ENCODE measurements around the gene PFKFB3.
A peak's percentile ranks its signal among the peaks of the same experiment; 100 is the strongest.
"Not testable (repeated sequence)": the region's sequence is repeated elsewhere in the genome, so short reads cannot be mapped to it uniquely, and the experiment has no call there.

PFKFB3 gene

GRCh38 chr10:6274484-6274883 lies 71.8 kb downstream of the PFKFB3 start:
- Histone ChIP-seq H3K4me1 (ENCODE audit: control insufficient read depth in 5 of 5, insufficient read depth in 5 of 5, low read length in 5 of 5) (peaks cover 4 to 14% (median 13%) of the 10 kb centered on the region in 5 donors), H3K4me3 (ENCODE audit: low read depth in 1 of 5, low read length in 5 of 5) (peak overlapping the region in 2 of 5 donors; percentile 48 to 56), H3K27ac (ENCODE audit: low read depth, low read length) (peak overlapping the region; percentile 51)

GRCh38 chr10:6275022-6275997 lies 72.6 kb downstream of the PFKFB3 start:
- Histone ChIP-seq H3K9me3 (ENCODE audit: control insufficient read depth in 5 of 5, low read length in 5 of 5) (no peaks in the 10 kb centered on the region), H3K4me1 (ENCODE audit: control insufficient read depth in 5 of 5, insufficient read depth in 5 of 5, low read length in 5 of 5) (peaks cover 4 to 14% (median 13%) of the 10 kb centered on the region in 5 donors), H3K9ac (ENCODE audit: low read length in 5 of 5) (peak overlapping the region in 4 of 5 donors; percentile 26 to 61 (median 36)), H3K27me3 (ENCODE audit: control insufficient read depth in 5 of 5, insufficient read depth in 4 of 5, low read length in 5 of 5) (peaks cover 0 to 4% (median 0%) of the 10 kb centered on the region in 5 donors), H3K4me3 (ENCODE audit: low read depth in 1 of 5, low read length in 5 of 5) (peak overlapping the region; percentile 13 to 64 (median 56)), H3K36me3 (ENCODE audit: control insufficient read depth in 5 of 5, insufficient read depth in 5 of 5, low read length in 5 of 5) (peaks cover 0 to 3% (median 0%) of the 10 kb centered on the region in 5 donors), H3K27ac (ENCODE audit: low read depth, low read length) (peak overlapping the region; percentile 51)

More at GRCh38 chr10:6274484-6274883, 71.8 kb downstream of the PFKFB3 start:
- H3K9ac ChIP-seq (ENCODE audit: low read length in 5 of 5) = peak overlapping the region in 1 of 5 donors; percentile 26
- peaks cover 0 to 4% (median 0%) of the 10 kb centered on the region in 5 donors for H3K27me3 ChIP-seq (ENCODE audit: control insufficient read depth in 5 of 5, insufficient read depth in 4 of 5, low read length in 5 of 5)
- no peaks in the 10 kb centered on the region for H3K9me3 ChIP-seq (ENCODE audit: control insufficient read depth in 5 of 5, low read length in 5 of 5)
- H3K36me3 ChIP-seq (ENCODE audit: control insufficient read depth in 5 of 5, insufficient read depth in 5 of 5, low read length in 5 of 5) = peaks cover 0 to 4% (median 0%) of the 10 kb centered on the region in 5 donors

- Histone ChIP-seq H3K4me1 (ENCODE audit: control insufficient read depth in 5 of 5, insufficient read depth in 5 of 5, low read length in 5 of 5) (peaks cover 4 to 14% (median 13%) of the 10 kb centered on the region in 5 donors), H3K27me3 (ENCODE audit: control insufficient read depth in 5 of 5, insufficient read depth in 4 of 5, low read length in 5 of 5) (peaks cover 0 to 4% (median 0%) of the 10 kb centered on the region in 5 donors), H3K4me3 (ENCODE audit: low read depth in 1 of 5, low read length in 5 of 5) (no peak overlapping the region), H3K9ac (ENCODE audit: low read length in 5 of 5) (no peak overlapping the region), H3K27ac (ENCODE audit: low read depth, low read length) (peak overlapping the region; percentile 51), H3K36me3 (ENCODE audit: control insufficient read depth in 5 of 5, insufficient read depth in 5 of 5, low read length in 5 of 5) (peaks cover 0 to 2% (median 0%) of the 10 kb centered on the region in 5 donors), H3K9me3 (ENCODE audit: control insufficient read depth in 5 of 5, low read length in 5 of 5) (no peaks in the 10 kb centered on the region)
These were observed 73.6 kb downstream of the PFKFB3 start for GRCh38 chr10:6276356-6276755.

- peaks cover 0 to 4% (median 0%) of the 10 kb centered on the region in 5 donors for H3K27me3 ChIP-seq (ENCODE audit: control insufficient read depth in 5 of 5, insufficient read depth in 4 of 5, low read length in 5 of 5)
- no peaks in the 10 kb centered on the region for H3K9me3 ChIP-seq (ENCODE audit: control insufficient read depth in 5 of 5, low read length in 5 of 5)
- H3K36me3 ChIP-seq (ENCODE audit: control insufficient read depth in 5 of 5, insufficient read depth in 5 of 5, low read length in 5 of 5) = peaks cover 0 to 4% (median 2%) of the 10 kb centered on the region in 5 donors
- H3K4me1 ChIP-seq (ENCODE audit: control insufficient read depth in 5 of 5, insufficient read depth in 5 of 5, low read length in 5 of 5) = peaks cover 4 to 14% (median 13%) of the 10 kb centered on the region in 5 donors
- H3K4me3 ChIP-seq (ENCODE audit: low read depth in 1 of 5, low read length in 5 of 5) = no peak overlapping the region
- no peak overlapping the region for H3K9ac ChIP-seq (ENCODE audit: low read length in 5 of 5)
- H3K27ac ChIP-seq (ENCODE audit: low read depth, low read length) = no peak overlapping the region
These were observed 75.9 kb downstream of the PFKFB3 start for GRCh38 chr10:6278519-6279120.

- peaks cover 0 to 4% (median 0%) of the 10 kb centered on the region in 5 donors for H3K27me3 ChIP-seq (ENCODE audit: control insufficient read depth in 5 of 5, insufficient read depth in 4 of 5, low read length in 5 of 5)
- peaks cover 4 to 13% (median 9%) of the 10 kb centered on the region in 5 donors for H3K4me1 ChIP-seq (ENCODE audit: control insufficient read depth in 5 of 5, insufficient read depth in 5 of 5, low read length in 5 of 5)
- no peak overlapping the region for H3K9ac ChIP-seq (ENCODE audit: low read length in 5 of 5)
- H3K27ac ChIP-seq (ENCODE audit: low read depth, low read length) = no peak overlapping the region
- peaks cover 0 to 7% (median 3%) of the 10 kb centered on the region in 5 donors for H3K36me3 ChIP-seq (ENCODE audit: control insufficient read depth in 5 of 5, insufficient read depth in 5 of 5, low read length in 5 of 5)
- H3K9me3 ChIP-seq (ENCODE audit: control insufficient read depth in 5 of 5, low read length in 5 of 5) = no peaks in the 10 kb centered on the region
- no peak overlapping the region for H3K4me3 ChIP-seq (ENCODE audit: low read depth in 1 of 5, low read length in 5 of 5)
These were observed 77.0 kb downstream of the PFKFB3 start for GRCh38 chr10:6279540-6280267.

GRCh38 chr10:6280291-6280690 lies 77.6 kb downstream of the PFKFB3 start:
- H3K27me3 ChIP-seq (ENCODE audit: control insufficient read depth in 5 of 5, insufficient read depth in 4 of 5, low read length in 5 of 5) = peaks cover 0 to 3% (median 0%) of the 10 kb centered on the region in 5 donors
- no peaks in the 10 kb centered on the region for H3K9me3 ChIP-seq (ENCODE audit: control insufficient read depth in 5 of 5, low read length in 5 of 5)
- no peak overlapping the region for H3K4me3 ChIP-seq (ENCODE audit: low read depth in 1 of 5, low read length in 5 of 5)
- H3K9ac ChIP-seq (ENCODE audit: low read length in 5 of 5) = no peak overlapping the region
- H3K36me3 ChIP-seq (ENCODE audit: control insufficient read depth in 5 of 5, insufficient read depth in 5 of 5, low read length in 5 of 5) = peaks cover 0 to 7% (median 3%) of the 10 kb centered on the region in 5 donors
- no peak overlapping the region for H3K27ac ChIP-seq (ENCODE audit: low read depth, low read length)
- H3K4me1 ChIP-seq (ENCODE audit: control insufficient read depth in 5 of 5, insufficient read depth in 5 of 5, low read length in 5 of 5) = peaks cover under 1 to 8% (median 6%) of the 10 kb centered on the region in 5 donors

- no peak overlapping the region for H3K27ac ChIP-seq (ENCODE audit: low read depth, low read length)
- peaks cover 0 to 7% (median 3%) of the 10 kb centered on the region in 5 donors for H3K36me3 ChIP-seq (ENCODE audit: control insufficient read depth in 5 of 5, insufficient read depth in 5 of 5, low read length in 5 of 5)
- no peak overlapping the region for H3K9ac ChIP-seq (ENCODE audit: low read length in 5 of 5)
- H3K4me1 ChIP-seq (ENCODE audit: control insufficient read depth in 5 of 5, insufficient read depth in 5 of 5, low read length in 5 of 5) = no peaks in the 10 kb centered on the region
- no peaks in the 10 kb centered on the region for H3K27me3 ChIP-seq (ENCODE audit: control insufficient read depth in 5 of 5, insufficient read depth in 4 of 5, low read length in 5 of 5)
- no peaks in the 10 kb centered on the region for H3K9me3 ChIP-seq (ENCODE audit: control insufficient read depth in 5 of 5, low read length in 5 of 5)
- no peak overlapping the region for H3K4me3 ChIP-seq (ENCODE audit: low read depth in 1 of 5, low read length in 5 of 5)
These were observed 79.8 kb downstream of the PFKFB3 start for GRCh38 chr10:6282454-6282958.

- no peak overlapping the region for H3K27ac ChIP-seq (ENCODE audit: low read depth, low read length)
- no peak overlapping the region for H3K9ac ChIP-seq (ENCODE audit: low read length in 5 of 5)
- H3K4me3 ChIP-seq (ENCODE audit: low read depth in 1 of 5, low read length in 5 of 5) = no peak overlapping the region
- no peaks in the 10 kb centered on the region for H3K27me3 ChIP-seq (ENCODE audit: control insufficient read depth in 5 of 5, insufficient read depth in 4 of 5, low read length in 5 of 5)
- H3K9me3 ChIP-seq (ENCODE audit: control insufficient read depth in 5 of 5, low read length in 5 of 5) = no peaks in the 10 kb centered on the region
- H3K4me1 ChIP-seq (ENCODE audit: control insufficient read depth in 5 of 5, insufficient read depth in 5 of 5, low read length in 5 of 5) = no peaks in the 10 kb centered on the region
- H3K36me3 ChIP-seq (ENCODE audit: control insufficient read depth in 5 of 5, insufficient read depth in 5 of 5, low read length in 5 of 5) = peaks cover 0 to 7% (median 3%) of the 10 kb centered on the region in 5 donors
These were observed 80.9 kb downstream of the PFKFB3 start for GRCh38 chr10:6283655-6284054.

- not testable (repeated sequence) for H3K9me3 ChIP-seq (ENCODE audit: control insufficient read depth in 5 of 5, low read length in 5 of 5); H3K36me3 ChIP-seq (ENCODE audit: control insufficient read depth in 5 of 5, insufficient read depth in 5 of 5, low read length in 5 of 5); H3K27me3 ChIP-seq (ENCODE audit: control insufficient read depth in 5 of 5, insufficient read depth in 4 of 5, low read length in 5 of 5); H3K4me3 ChIP-seq (ENCODE audit: low read depth in 1 of 5, low read length in 5 of 5); H3K27ac ChIP-seq (ENCODE audit: low read depth, low read length); H3K9ac ChIP-seq (ENCODE audit: low read length in 5 of 5); H3K4me1 ChIP-seq (ENCODE audit: control insufficient read depth in 5 of 5, insufficient read depth in 5 of 5, low read length in 5 of 5)
These were observed 87.9 kb downstream of the PFKFB3 start for GRCh38 chr10:6290621-6291020.

Data from subcutaneous abdominal adipose tissue (tissue), 5 donors.